WTC11 (cell line): Measurements from ENCODE around the gene SOX6. TPM values are rescaled to one million over a fixed set of nuclear protein-coding genes. Genes with fewer than 3 reads are reported as not detected.

Experiments used
- ATAC-seq: fragments of 200-7000 bp; cut with Tn5 transposase; 2 replicates; pipeline ENCODE4 v1.10.0; 2021; ENCODE audit warnings: mild to moderate bottlenecking, moderate library complexity
- CTCF ChIA-PET: fragments of 300-600 bp; sonication (Branson Sonifier 250); formaldehyde crosslinking; loops from one replicate; lab custom pipeline; 2021; ENCODE audit warnings: antibody characterized with exemption; lab: Charles Lee
- POLR2A ChIA-PET: fragments of 350-600 bp; sonication (Branson Sonifier 250); formaldehyde crosslinking; loops from one replicate; lab custom pipeline; 2021; ENCODE audit warnings: antibody characterized with exemption; lab: Charles Lee
- DNase-seq: peaks from one replicate; pipeline ENCODE4 v3.0.0; 2021; ENCODE audit warnings: low spot score
- H3K27ac Mint-ChIP-seq: 2 replicates; pipeline ENCODE4 v1.8.0; 2021; ENCODE audit warnings: mixed read lengths
- H3K27me3 Mint-ChIP-seq: 2 replicates; pipeline ENCODE4 v1.8.0; 2021; ENCODE audit warnings: low read depth, mild to moderate bottlenecking, moderate library complexity, mixed read lengths
- H3K36me3 Mint-ChIP-seq: 2 replicates; pipeline ENCODE4 v1.8.0; 2021; ENCODE audit warnings: mixed read lengths
- H3K4me1 Mint-ChIP-seq: 2 replicates; pipeline ENCODE4 v1.8.0; 2022; ENCODE audit warnings: mixed read lengths
- H3K4me3 Mint-ChIP-seq: 2 replicates; pipeline ENCODE4 v1.8.0; 2021; ENCODE audit warnings: mild to moderate bottlenecking, moderate library complexity, mixed read lengths
- H3K9me3 Mint-ChIP-seq: 2 replicates; pipeline ENCODE4 v1.8.0; 2021; ENCODE audit warnings: mixed read lengths
- AFF4 ChIP-seq: sonication (generic); formaldehyde crosslinking; IDR thresholded peaks from 2 replicates; pipeline ENCODE4 v1.8.1; 2023; ENCODE audit warnings: mild to moderate bottlenecking, missing genetic modification reagents, borderline replicate concordance
- ATF1 ChIP-seq: sonication (generic); formaldehyde crosslinking; IDR thresholded peaks from 2 replicates; pipeline ENCODE4 v1.8.1; 2023; ENCODE audit warnings: mild to moderate bottlenecking, moderate library complexity, missing genetic modification reagents
- CDX4 ChIP-seq: fragments of 250-450 bp; sonication (Bioruptor Pico); IDR thresholded peaks from 2 replicates; pipeline ENCODE4 v1.9.0; 2021; ENCODE audit warnings: moderate library complexity, mild to moderate bottlenecking, inconsistent platforms, borderline replicate concordance
- ERG ChIP-seq: fragments of 250-450 bp; sonication (Bioruptor Pico); IDR thresholded peaks from 2 replicates; pipeline ENCODE4 v1.8.0; 2021; ENCODE audit warnings: mild to moderate bottlenecking
- GABPB1 ChIP-seq: sonication (generic); formaldehyde crosslinking; IDR thresholded peaks from 2 replicates; pipeline ENCODE4 v1.8.1; 2023; ENCODE audit warnings: mild to moderate bottlenecking, missing genetic modification reagents
- GRHL2 ChIP-seq: fragments of 250-450 bp; sonication (Bioruptor Pico); IDR thresholded peaks from 2 replicates; pipeline ENCODE4 v1.8.0; 2022; ENCODE audit warnings: mild to moderate bottlenecking, moderate library complexity; ENCODE audit not compliant: insufficient replicate concordance, severe bottlenecking
- IRF1 ChIP-seq: sonication (generic); formaldehyde crosslinking; IDR thresholded peaks from 2 replicates; pipeline ENCODE4 v1.8.0; 2023; ENCODE audit warnings: missing genetic modification reagents
- IRF2 ChIP-seq: sonication (generic); formaldehyde crosslinking; IDR thresholded peaks from 2 replicates; pipeline ENCODE4 v1.8.0; 2022; ENCODE audit warnings: low read depth, missing genetic modification reagents, borderline replicate concordance
- NR2C2 ChIP-seq: sonication (generic); formaldehyde crosslinking; IDR thresholded peaks from 2 replicates; pipeline ENCODE4 v1.8.0; 2022; ENCODE audit warnings: mild to moderate bottlenecking, missing genetic modification reagents
- USF1 ChIP-seq: sonication (generic); formaldehyde crosslinking; IDR thresholded peaks from 2 replicates; pipeline ENCODE4 v1.8.0; 2022; ENCODE audit warnings: mild to moderate bottlenecking, missing genetic modification reagents
- ZNF121 ChIP-seq: sonication (generic); formaldehyde crosslinking; IDR thresholded peaks from 2 replicates; pipeline ENCODE4 v1.8.0; 2023; ENCODE audit warnings: missing genetic modification reagents
- total RNA-seq: library from RNA; stranded (reverse); gene quantifications from 3 replicates; pipeline ENCODE4 v1.2.3, GENCODE V29; 2021
- TF ChIP-seq, protein P1 (sequence below): fragments of 250-450 bp; sonication (Bioruptor Pico); IDR thresholded peaks from 2 replicates; pipeline ENCODE4 v1.9.0; 2021; ENCODE audit warnings: mild to moderate bottlenecking
- TF ChIP-seq, protein P2 (sequence below): sonication (generic); formaldehyde crosslinking; IDR thresholded peaks from 2 replicates; pipeline ENCODE4 v1.8.1; 2023; ENCODE audit warnings: mild to moderate bottlenecking, missing genetic modification reagents, moderate library complexity
- TF ChIP-seq, protein P3 (sequence below): sonication (generic); formaldehyde crosslinking; IDR thresholded peaks from 2 replicates; pipeline ENCODE4 v1.8.1; 2023; ENCODE audit warnings: mild to moderate bottlenecking, missing genetic modification reagents
- TF ChIP-seq, protein P4 (sequence below): sonication (generic); formaldehyde crosslinking; IDR thresholded peaks from 2 replicates; pipeline ENCODE4 v1.8.0; 2022; ENCODE audit warnings: mild to moderate bottlenecking, missing genetic modification reagents
- TF ChIP-seq, protein P5 (sequence below): sonication (generic); formaldehyde crosslinking; IDR thresholded peaks from 2 replicates; pipeline ENCODE4 v1.8.0; 2023; ENCODE audit warnings: missing genetic modification reagents, mild to moderate bottlenecking, borderline replicate concordance

The SOX6 gene
- total RNA-seq, 1 experiment from 2014 or later = 0.13 TPM

DNA sequence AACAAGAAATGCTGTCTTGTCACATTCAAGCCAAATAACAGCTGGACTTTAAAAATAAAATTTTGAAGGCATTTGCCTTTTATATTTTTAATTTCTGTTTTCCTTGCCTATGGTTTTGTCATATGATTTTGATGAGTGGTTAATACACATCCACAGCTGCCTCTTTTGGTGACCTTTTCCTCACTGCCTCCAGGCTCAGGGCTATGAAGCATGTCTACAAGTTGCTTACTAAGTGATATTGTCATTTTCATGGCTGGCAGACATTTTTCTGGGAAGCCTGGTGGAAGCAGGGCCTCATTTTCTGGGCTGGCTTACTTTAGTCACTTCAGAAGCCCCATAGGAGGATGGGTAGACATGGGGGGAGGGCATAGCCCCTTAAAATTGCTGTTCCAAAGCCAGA is 344.9 kb downstream of the SOX6 start:
- no peak for ATAC-seq
- Mint-ChIP-seq H3K9me3 (no peaks in the 10 kb centered on the region), H3K27me3 (no peaks in the 10 kb centered on the region; the same call in 1 of the 2 replicates), H3K36me3 (no peaks in the 10 kb centered on the region), H3K4me1 (peaks cover 22% of the 10 kb centered on the region), H3K4me3 (no peak overlapping the region), H3K27ac (no peak overlapping the region)
- TF ChIP-seq ZNF121 (CRISPR knock-in tag) = no peak
- TF ChIP-seq GABPB1 (CRISPR knock-in tag) = no peak
- no peak for TF ChIP-seq NR2C2
- no peak for TF ChIP-seq IRF2 (CRISPR knock-in tag)
- no peak for TF ChIP-seq GRHL2
- no peak for DNase-seq
- CTCF ChIA-PET = no interaction called here
- POLR2A ChIA-PET = no interaction called here

DNA sequence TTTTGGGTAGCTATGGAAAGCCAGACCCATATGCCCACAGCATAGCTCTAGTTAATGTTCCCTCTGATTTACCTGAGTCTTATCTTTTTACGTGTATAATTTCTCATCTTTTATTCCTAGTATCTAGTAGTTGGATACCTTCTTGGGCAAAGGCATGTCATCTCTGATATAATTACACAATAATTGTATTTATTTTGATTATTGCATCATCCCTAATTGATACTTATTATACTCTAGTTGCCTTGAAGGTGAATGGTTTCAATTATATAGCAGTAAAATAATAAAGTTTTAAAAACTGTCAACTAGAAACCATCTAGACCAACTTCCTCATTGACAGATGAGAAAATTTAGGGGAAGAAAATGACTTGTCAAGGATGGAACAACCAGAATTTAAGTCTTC is 347.3 kb downstream of the SOX6 start:
- Mint-ChIP-seq H3K36me3 (no peaks in the 10 kb centered on the region), H3K4me1 (peaks cover 6% of the 10 kb centered on the region), H3K9me3 (no peaks in the 10 kb centered on the region), H3K27me3 (no peaks in the 10 kb centered on the region; the same call in 1 of the 2 replicates), H3K4me3 (no peak overlapping the region), H3K27ac (no peak overlapping the region)
- ChIA-PET POLR2A (interaction anchor here (0.5 kb wide), 1 partner anchor 77 kb away, joined by 3 read pairs; no protein-coding TSS in a partner anchor), CTCF (no interaction called here)
- TF ChIP-seq, protein P1, sequence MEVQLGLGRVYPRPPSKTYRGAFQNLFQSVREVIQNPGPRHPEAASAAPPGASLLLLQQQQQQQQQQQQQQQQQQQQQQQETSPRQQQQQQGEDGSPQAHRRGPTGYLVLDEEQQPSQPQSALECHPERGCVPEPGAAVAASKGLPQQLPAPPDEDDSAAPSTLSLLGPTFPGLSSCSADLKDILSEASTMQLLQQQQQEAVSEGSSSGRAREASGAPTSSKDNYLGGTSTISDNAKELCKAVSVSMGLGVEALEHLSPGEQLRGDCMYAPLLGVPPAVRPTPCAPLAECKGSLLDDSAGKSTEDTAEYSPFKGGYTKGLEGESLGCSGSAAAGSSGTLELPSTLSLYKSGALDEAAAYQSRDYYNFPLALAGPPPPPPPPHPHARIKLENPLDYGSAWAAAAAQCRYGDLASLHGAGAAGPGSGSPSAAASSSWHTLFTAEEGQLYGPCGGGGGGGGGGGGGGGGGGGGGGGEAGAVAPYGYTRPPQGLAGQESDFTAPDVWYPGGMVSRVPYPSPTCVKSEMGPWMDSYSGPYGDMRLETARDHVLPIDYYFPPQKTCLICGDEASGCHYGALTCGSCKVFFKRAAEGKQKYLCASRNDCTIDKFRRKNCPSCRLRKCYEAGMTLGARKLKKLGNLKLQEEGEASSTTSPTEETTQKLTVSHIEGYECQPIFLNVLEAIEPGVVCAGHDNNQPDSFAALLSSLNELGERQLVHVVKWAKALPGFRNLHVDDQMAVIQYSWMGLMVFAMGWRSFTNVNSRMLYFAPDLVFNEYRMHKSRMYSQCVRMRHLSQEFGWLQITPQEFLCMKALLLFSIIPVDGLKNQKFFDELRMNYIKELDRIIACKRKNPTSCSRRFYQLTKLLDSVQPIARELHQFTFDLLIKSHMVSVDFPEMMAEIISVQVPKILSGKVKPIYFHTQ = no peak
- TF ChIP-seq ERG (CRISPR knock-in tag) = no peak
- TF ChIP-seq, protein P2, sequence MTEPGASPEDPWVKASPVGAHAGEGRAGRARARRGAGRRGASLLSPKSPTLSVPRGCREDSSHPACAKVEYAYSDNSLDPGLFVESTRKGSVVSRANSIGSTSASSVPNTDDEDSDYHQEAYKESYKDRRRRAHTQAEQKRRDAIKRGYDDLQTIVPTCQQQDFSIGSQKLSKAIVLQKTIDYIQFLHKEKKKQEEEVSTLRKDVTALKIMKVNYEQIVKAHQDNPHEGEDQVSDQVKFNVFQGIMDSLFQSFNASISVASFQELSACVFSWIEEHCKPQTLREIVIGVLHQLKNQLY (CRISPR knock-in tag) = no peak
- TF ChIP-seq, protein P3, sequence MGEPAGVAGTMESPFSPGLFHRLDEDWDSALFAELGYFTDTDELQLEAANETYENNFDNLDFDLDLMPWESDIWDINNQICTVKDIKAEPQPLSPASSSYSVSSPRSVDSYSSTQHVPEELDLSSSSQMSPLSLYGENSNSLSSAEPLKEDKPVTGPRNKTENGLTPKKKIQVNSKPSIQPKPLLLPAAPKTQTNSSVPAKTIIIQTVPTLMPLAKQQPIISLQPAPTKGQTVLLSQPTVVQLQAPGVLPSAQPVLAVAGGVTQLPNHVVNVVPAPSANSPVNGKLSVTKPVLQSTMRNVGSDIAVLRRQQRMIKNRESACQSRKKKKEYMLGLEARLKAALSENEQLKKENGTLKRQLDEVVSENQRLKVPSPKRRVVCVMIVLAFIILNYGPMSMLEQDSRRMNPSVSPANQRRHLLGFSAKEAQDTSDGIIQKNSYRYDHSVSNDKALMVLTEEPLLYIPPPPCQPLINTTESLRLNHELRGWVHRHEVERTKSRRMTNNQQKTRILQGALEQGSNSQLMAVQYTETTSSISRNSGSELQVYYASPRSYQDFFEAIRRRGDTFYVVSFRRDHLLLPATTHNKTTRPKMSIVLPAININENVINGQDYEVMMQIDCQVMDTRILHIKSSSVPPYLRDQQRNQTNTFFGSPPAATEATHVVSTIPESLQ = no peak
- TF ChIP-seq CDX4 (CRISPR knock-in tag) = no peak
- TF ChIP-seq, protein P4, sequence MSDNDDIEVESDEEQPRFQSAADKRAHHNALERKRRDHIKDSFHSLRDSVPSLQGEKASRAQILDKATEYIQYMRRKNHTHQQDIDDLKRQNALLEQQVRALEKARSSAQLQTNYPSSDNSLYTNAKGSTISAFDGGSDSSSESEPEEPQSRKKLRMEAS (CRISPR knock-in tag) = no peak
- TF ChIP-seq USF1 (CRISPR knock-in tag) = no peak
- TF ChIP-seq IRF1 = no peak
- no peak for TF ChIP-seq AFF4 (CRISPR knock-in tag)
- TF ChIP-seq ATF1 (CRISPR knock-in tag) = no peak
- TF ChIP-seq, protein P5, sequence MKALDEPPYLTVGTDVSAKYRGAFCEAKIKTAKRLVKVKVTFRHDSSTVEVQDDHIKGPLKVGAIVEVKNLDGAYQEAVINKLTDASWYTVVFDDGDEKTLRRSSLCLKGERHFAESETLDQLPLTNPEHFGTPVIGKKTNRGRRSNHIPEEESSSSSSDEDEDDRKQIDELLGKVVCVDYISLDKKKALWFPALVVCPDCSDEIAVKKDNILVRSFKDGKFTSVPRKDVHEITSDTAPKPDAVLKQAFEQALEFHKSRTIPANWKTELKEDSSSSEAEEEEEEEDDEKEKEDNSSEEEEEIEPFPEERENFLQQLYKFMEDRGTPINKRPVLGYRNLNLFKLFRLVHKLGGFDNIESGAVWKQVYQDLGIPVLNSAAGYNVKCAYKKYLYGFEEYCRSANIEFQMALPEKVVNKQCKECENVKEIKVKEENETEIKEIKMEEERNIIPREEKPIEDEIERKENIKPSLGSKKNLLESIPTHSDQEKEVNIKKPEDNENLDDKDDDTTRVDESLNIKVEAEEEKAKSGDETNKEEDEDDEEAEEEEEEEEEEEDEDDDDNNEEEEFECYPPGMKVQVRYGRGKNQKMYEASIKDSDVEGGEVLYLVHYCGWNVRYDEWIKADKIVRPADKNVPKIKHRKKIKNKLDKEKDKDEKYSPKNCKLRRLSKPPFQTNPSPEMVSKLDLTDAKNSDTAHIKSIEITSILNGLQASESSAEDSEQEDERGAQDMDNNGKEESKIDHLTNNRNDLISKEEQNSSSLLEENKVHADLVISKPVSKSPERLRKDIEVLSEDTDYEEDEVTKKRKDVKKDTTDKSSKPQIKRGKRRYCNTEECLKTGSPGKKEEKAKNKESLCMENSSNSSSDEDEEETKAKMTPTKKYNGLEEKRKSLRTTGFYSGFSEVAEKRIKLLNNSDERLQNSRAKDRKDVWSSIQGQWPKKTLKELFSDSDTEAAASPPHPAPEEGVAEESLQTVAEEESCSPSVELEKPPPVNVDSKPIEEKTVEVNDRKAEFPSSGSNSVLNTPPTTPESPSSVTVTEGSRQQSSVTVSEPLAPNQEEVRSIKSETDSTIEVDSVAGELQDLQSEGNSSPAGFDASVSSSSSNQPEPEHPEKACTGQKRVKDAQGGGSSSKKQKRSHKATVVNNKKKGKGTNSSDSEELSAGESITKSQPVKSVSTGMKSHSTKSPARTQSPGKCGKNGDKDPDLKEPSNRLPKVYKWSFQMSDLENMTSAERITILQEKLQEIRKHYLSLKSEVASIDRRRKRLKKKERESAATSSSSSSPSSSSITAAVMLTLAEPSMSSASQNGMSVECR (CRISPR knock-in tag) = no peak
- DNase-seq (no peak), ATAC-seq (no peak)
